Astrocyte of the cerebellum (primary cell): ENCODE measurements around the gene PRKAB2.
"Not testable (repeated sequence)": the region's sequence is repeated elsewhere in the genome, so short reads cannot be mapped to it uniquely, and the experiment has no call there.

Source experiments
- DNase-seq: peaks from one replicate; pipeline ENCODE4 v3.0.0-alpha.2; 2011; ENCODE audit warnings: low read depth
- H3K4me3 ChIP-seq: 2 replicates; pipeline ENCODE4 v1.5.1; 2011; ENCODE audit warnings: mild to moderate bottlenecking, low read depth, low read length, moderate library complexity
- CTCF ChIP-seq: IDR thresholded peaks from 2 replicates; pipeline ENCODE4 v1.5.1; 2012; ENCODE audit warnings: low read length, low read depth, moderate library complexity, mild to moderate bottlenecking; ENCODE audit errors: missing control alignments
- in situ Hi-C: cut with HindIII; loops from 2 replicates; pipeline ENCODE4 v1.10.0; 2017; ENCODE audit warnings: low sequenced_read_pairs

The PRKAB2 gene

GRCh38 chr1:147111381-147112130 is 60.7 kb downstream of the PRKAB2 start:
- TF ChIP-seq CTCF, result no peak
- in situ Hi-C loops, result no loop called here
- no peak for DNase-seq
- no peak overlapping the region for H3K4me3 ChIP-seq

GRCh38 chr1:147110872-147111271 is 61.4 kb downstream of the PRKAB2 start:
- no peak overlapping the region for H3K4me3 ChIP-seq
- TF ChIP-seq CTCF, result no peak
- no peak for DNase-seq
- in situ Hi-C loops, result no loop called here

GRCh38 chr1:147110434-147110833 is 61.8 kb downstream of the PRKAB2 start:
- in situ Hi-C loops, result no loop called here
- no peak for TF ChIP-seq CTCF
- H3K4me3 ChIP-seq, result no peak overlapping the region
- no peak for DNase-seq

- no peak overlapping the region for H3K4me3 ChIP-seq
- no peak for TF ChIP-seq CTCF
- in situ Hi-C loops, result no loop called here
- DNase-seq, result no peak
These were observed 62.5 kb downstream of the PRKAB2 start for GRCh38 chr1:147109762-147110161.

GRCh38 chr1:147109041-147109440 is 63.2 kb downstream of the PRKAB2 start:
- TF ChIP-seq CTCF, result no peak
- no peak overlapping the region for H3K4me3 ChIP-seq
- no peak for DNase-seq
- in situ Hi-C loops, result no loop called here

- H3K4me3 ChIP-seq, DNase-seq, in situ Hi-C loops: not testable (repeated sequence)
These were observed 65.8 kb downstream of the PRKAB2 start for GRCh38 chr1:147106407-147106881.

GRCh38 chr1:147105909-147106308 is 66.4 kb downstream of the PRKAB2 start:
- H3K4me3 ChIP-seq, result no peak overlapping the region
- in situ Hi-C loops, result no loop called here
- no peak for TF ChIP-seq CTCF
- no peak for DNase-seq
